B cell (primary cell): ENCODE results near the gene CRB1. TPM values are rescaled to one million over a fixed set of nuclear protein-coding genes. Genes with fewer than 3 reads are reported as not detected.

ENCODE experiments used
- ATAC-seq: fragments of 200-7000 bp; cut with Tn5 transposase; one replicate; pipeline ENCODE4 v1.10.0; 2021; ENCODE audit warnings: low read depth, mild to moderate bottlenecking, moderate number of reproducible peaks, moderate library complexity
- CTCF ChIA-PET: fragments of 350-600 bp; sonication (Branson Sonifier 250); formaldehyde crosslinking; loops from one replicate; lab custom pipeline; 2021; ENCODE audit warnings: antibody characterized with exemption, inconsistent platforms; lab: Charles Lee
- POLR2A ChIA-PET: fragments of 350-600 bp; sonication (Branson Sonifier 250); formaldehyde crosslinking; loops from one replicate; lab custom pipeline; 2021; ENCODE audit warnings: antibody characterized with exemption; lab: Charles Lee
- DNase-seq: peaks from one replicate; pipeline ENCODE4 v3.0.0; 2013
- H2AFZ ChIP-seq: 2 replicates; pipeline ENCODE4 v1.6.1; 2012; ENCODE audit warnings: mild to moderate bottlenecking, low read depth, low read length; ENCODE audit not compliant: insufficient read depth, poor library complexity, severe bottlenecking
- H3K27ac ChIP-seq, 2 donors: 1 replicate in 1 of 2; 2 replicates in 1 of 2; pipeline ENCODE4 v1.5.1; 2012 to 2013; ENCODE audit warnings: low read length in 2 of 2, mild to moderate bottlenecking in 2 of 2, moderate library complexity in 1 of 2
- H3K27me3 ChIP-seq, 4 experiments: fragments of 200-600 bp in 1 of 4; sonication (generic) in 1 of 4; replicated peaks in 1 of 4; 1 replicate in 2 of 4; 2 replicates in 2 of 4; pipeline versions ENCODE4 v1.6.1 to v1.7.0; 2013 to 2016; ENCODE audit warnings: low read length in 3 of 4, mild to moderate bottlenecking in 2 of 4, mixed read lengths in 1 of 4, moderate library complexity in 1 of 4; ENCODE audit not compliant: insufficient read depth in 4 of 4, control insufficient read depth in 3 of 4; ENCODE audit errors: control extremely low read depth in 1 of 4
- H3K36me3 ChIP-seq, 2 experiments: replicated peaks in 1 of 2; 1 replicate in 1 of 2; 2 replicates in 1 of 2; pipeline versions ENCODE4 v1.6.1 to v1.7.1; 2013; ENCODE audit warnings: low read length in 1 of 2; ENCODE audit not compliant: insufficient read depth in 2 of 2, control insufficient read depth in 1 of 2; ENCODE audit errors: control extremely low read depth in 1 of 2, extremely low read depth in 1 of 2
- H3K4me1 ChIP-seq, 2 donors: fragments of 200-600 bp in 1 of 2; sonication (generic) in 1 of 2; 1 replicate in 1 of 2; 2 replicates in 1 of 2; pipeline versions ENCODE4 v1.5.1 to v1.6.1; 2013 to 2017; ENCODE audit warnings: low read length in 2 of 2; ENCODE audit not compliant: control insufficient read depth in 2 of 2, insufficient read depth in 2 of 2
- H3K4me2 ChIP-seq: replicated peaks from 2 replicates; pipeline ENCODE3; 2012; ENCODE audit warnings: mild to moderate bottlenecking, low read depth, low read length; ENCODE audit not compliant: poor library complexity, severe bottlenecking
- H3K4me3 ChIP-seq, 5 experiments: fragments of 200-600 bp in 1 of 5; sonication (generic) in 1 of 5; 1 replicate in 3 of 5; 2 replicates in 2 of 5; pipeline versions ENCODE4 v1.5.1 to v1.7.0; 2011 to 2016; ENCODE audit warnings: low read length in 4 of 5, mild to moderate bottlenecking in 4 of 5, low read depth in 2 of 5, control low read depth in 1 of 5, moderate library complexity in 1 of 5; ENCODE audit not compliant: insufficient read depth in 1 of 5; ENCODE audit errors: control extremely low read depth in 1 of 5, extremely low read depth in 1 of 5
- H3K79me2 ChIP-seq: fragments of 200-600 bp; sonication (generic); one replicate; pipeline ENCODE4 v1.6.0; 2016; ENCODE audit warnings: low read length; ENCODE audit not compliant: control insufficient read depth, insufficient read depth
- H3K9ac ChIP-seq: fragments of 200-600 bp; sonication (generic); 2 replicates; pipeline ENCODE4 v1.6.1; 2017; ENCODE audit warnings: mild to moderate bottlenecking, low read length, moderate library complexity
- H3K9me3 ChIP-seq, 3 donors: one replicate each; pipeline versions ENCODE4 v1.6.1 to v1.7.1; 2013; ENCODE audit warnings: low read length in 2 of 3; ENCODE audit not compliant: control insufficient read depth in 2 of 3, insufficient read depth in 1 of 3; ENCODE audit errors: control extremely low read depth in 1 of 3
- H4K20me1 ChIP-seq: 2 replicates; pipeline ENCODE4 v1.6.0; 2012; ENCODE audit warnings: mild to moderate bottlenecking, low read length; ENCODE audit not compliant: insufficient read depth, control insufficient read depth, poor library complexity, severe bottlenecking
- H3K27ac Mint-ChIP-seq: one replicate; pipeline ENCODE4 v1.8.0; 2021; ENCODE audit warnings: mixed read lengths
- H3K27me3 Mint-ChIP-seq: one replicate; pipeline ENCODE4 v1.8.0; 2021; ENCODE audit warnings: mixed read lengths
- H3K4me1 Mint-ChIP-seq: one replicate; pipeline ENCODE4 v1.8.0; 2021; ENCODE audit warnings: mixed read lengths
- H3K4me3 Mint-ChIP-seq: one replicate; pipeline ENCODE4 v1.8.0; 2021; ENCODE audit warnings: mixed read lengths
- H3K9me3 Mint-ChIP-seq: one replicate; pipeline ENCODE4 v1.8.0; 2022; ENCODE audit warnings: mixed read lengths; ENCODE audit not compliant: insufficient read depth
- EZH2 ChIP-seq: IDR thresholded peaks from 2 replicates; pipeline ENCODE4 v1.6.1; 2012; ENCODE audit warnings: borderline replicate concordance, low read depth, mild to moderate bottlenecking, moderate library complexity, low read length; ENCODE audit not compliant: insufficient read depth, poor library complexity, severe bottlenecking
- WGBS: methylation state at CpG from one replicate; pipeline ENCODE4 v1.1.5; 2013; ENCODE audit warnings: missing lambda C conversion rate; ENCODE audit not compliant: insufficient coverage; 5-methylcytosine and 5-hydroxymethylcytosine counted together
- intact Hi-C: fragments of 100-400 bp; cut with micrococcal nuclease; formaldehyde crosslinking; loops from one replicate; pipeline ENCODE4 v1.10.0; 2022
- polyA plus RNA-seq: library from polyadenylated mRNA; depleted of rRNA; stranded (reverse); fragments of >200 nt; gene quantifications from 2 replicates; pipeline ENCODE4 v1.2.3, GENCODE V29; 2012
- total RNA-seq, 2 donors: library from RNA; stranded (reverse); fragments of 120-200 nt in 1 of 2; gene quantifications; 1 replicate in 1 of 2; 2 replicates in 1 of 2; pipeline versions ENCODE4 v1.2.3 to v1.2.4, GENCODE V29; 2013 to 2022
- TF ChIP-seq, protein P1 (sequence below): fragments of 200-600 bp; IDR thresholded peaks from one replicate; pipeline ENCODE4 v1.8.0; 2022; ENCODE audit warnings: antibody characterized with exemption, mild to moderate bottlenecking

The CRB1 gene
- total and polyA plus RNA-seq, 2 donors (not counting 1 experiment from before 2014, with no cell fraction given), result 0.15 TPM; not detected in 1

DNA sequence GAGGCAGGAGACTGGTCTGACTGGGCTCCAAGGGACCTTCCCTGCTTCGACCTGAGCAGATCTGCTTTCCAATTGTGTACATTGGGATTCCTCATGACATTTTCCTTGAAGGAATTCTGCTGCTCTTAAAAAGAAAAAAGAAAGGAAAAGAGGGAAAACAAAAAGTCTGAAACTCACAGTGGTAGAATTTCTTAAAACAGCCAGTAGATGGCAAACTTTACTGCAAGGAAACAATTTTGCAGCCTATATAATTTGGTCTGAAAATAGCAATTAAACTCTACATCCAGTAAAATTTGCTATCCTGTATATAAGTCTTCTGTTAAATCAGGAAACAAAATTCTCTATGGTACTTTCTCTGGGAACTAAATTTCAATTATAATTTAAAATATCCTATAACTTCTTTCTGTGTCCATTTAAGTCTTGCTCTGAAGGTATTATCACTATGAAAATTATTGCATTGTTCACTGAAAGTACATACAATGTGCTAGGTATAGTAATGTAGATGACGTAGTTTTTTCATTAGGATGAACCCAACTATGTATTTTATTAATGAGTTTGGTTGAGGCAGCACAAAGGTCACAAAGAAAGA, 59.8 kb downstream of the CRB1 start:
- peaks cover 19% of the 10 kb centered on the region for H3K27me3 Mint-ChIP-seq
- Histone ChIP-seq H3K9me3 (no peaks in the 10 kb centered on the region), H4K20me1 (no peaks in the 10 kb centered on the region), H3K4me2 (no peak overlapping the region), H3K36me3 (no peaks in the 10 kb centered on the region), H3K4me1 (no peaks in the 10 kb centered on the region), H3K27me3 (no peaks in the 10 kb centered on the region), H3K79me2 (no peaks in the 10 kb centered on the region), H3K9ac (no peak overlapping the region), H2AFZ (no peak overlapping the region), H3K4me3 (no peak overlapping the region), H3K27ac (no peak overlapping the region)
- no peak overlapping the region for H3K4me3 Mint-ChIP-seq
- POLR2A ChIA-PET, result no interaction called here
- intact Hi-C loops, result no loop called here
- DNase-seq, result no peak
- no peaks in the 10 kb centered on the region for H3K9me3 Mint-ChIP-seq
- no peaks in the 10 kb centered on the region for H3K4me1 Mint-ChIP-seq
- CTCF ChIA-PET, result interaction anchor here (1.5 to 3.9 kb wide), 2 partner anchors 12 to 148 kb away, joined by 3 to 19 read pairs; no protein-coding TSS in a partner anchor
- 33% methylated on average over 1 of the region's 2 CpGs for WGBS
- H3K27ac Mint-ChIP-seq, result no peak overlapping the region
- TF ChIP-seq, protein P1, sequence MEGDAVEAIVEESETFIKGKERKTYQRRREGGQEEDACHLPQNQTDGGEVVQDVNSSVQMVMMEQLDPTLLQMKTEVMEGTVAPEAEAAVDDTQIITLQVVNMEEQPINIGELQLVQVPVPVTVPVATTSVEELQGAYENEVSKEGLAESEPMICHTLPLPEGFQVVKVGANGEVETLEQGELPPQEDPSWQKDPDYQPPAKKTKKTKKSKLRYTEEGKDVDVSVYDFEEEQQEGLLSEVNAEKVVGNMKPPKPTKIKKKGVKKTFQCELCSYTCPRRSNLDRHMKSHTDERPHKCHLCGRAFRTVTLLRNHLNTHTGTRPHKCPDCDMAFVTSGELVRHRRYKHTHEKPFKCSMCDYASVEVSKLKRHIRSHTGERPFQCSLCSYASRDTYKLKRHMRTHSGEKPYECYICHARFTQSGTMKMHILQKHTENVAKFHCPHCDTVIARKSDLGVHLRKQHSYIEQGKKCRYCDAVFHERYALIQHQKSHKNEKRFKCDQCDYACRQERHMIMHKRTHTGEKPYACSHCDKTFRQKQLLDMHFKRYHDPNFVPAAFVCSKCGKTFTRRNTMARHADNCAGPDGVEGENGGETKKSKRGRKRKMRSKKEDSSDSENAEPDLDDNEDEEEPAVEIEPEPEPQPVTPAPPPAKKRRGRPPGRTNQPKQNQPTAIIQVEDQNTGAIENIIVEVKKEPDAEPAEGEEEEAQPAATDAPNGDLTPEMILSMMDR, result peak; percentile 56
- no peak for TF ChIP-seq EZH2
- ATAC-seq, result no peak

DNA sequence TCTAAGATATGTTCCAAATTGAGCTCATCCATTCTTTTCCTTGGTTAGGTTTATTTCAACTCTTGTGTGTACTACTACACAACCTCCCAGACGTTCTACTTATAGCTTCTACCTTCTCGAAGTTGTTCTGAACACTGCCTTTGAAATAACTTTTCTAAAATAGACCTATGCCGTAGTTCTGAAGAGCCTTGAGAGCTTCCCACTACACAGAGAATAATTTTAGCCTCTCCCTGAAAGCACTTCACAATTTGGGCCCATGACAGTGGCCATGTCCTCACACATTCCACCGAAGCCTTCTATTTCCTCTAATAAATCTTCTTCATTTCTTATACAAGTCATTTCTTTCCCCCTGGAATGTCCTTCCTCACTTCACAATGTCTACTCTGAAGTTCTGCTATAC, 62.2 kb downstream of the CRB1 start:
- DNase-seq (no peak), ATAC-seq (no peak)
- no peaks in the 10 kb centered on the region for H3K9me3 ChIP-seq
- Mint-ChIP-seq H3K4me3 (no peak overlapping the region), H3K9me3 (no peaks in the 10 kb centered on the region), H3K4me1 (no peaks in the 10 kb centered on the region), H3K27ac (no peak overlapping the region), H3K27me3 (peaks cover 22% of the 10 kb centered on the region)
- intact Hi-C loops, result no loop called here
- H3K36me3 ChIP-seq, result no peaks in the 10 kb centered on the region
- H3K79me2 ChIP-seq, result no peaks in the 10 kb centered on the region
- no peak overlapping the region for H3K4me3 ChIP-seq
- 84% methylated on average over 4 of the region's 4 CpGs for WGBS
- H3K27me3 ChIP-seq, result no peaks in the 10 kb centered on the region
- no peak overlapping the region for H2AFZ ChIP-seq
- no peaks in the 10 kb centered on the region for H3K4me1 ChIP-seq
- POLR2A ChIA-PET, result no interaction called here
- TF ChIP-seq, protein P1, result no peak
- TF ChIP-seq EZH2, result no peak
- no peak overlapping the region for H3K9ac ChIP-seq
- H4K20me1 ChIP-seq, result no peaks in the 10 kb centered on the region
- H3K27ac ChIP-seq, result no peak overlapping the region
- CTCF ChIA-PET, result no interaction called here
- H3K4me2 ChIP-seq, result no peak overlapping the region
